Stimulated activated memory B cell treated with anti-CD40 and anti-IgM and Interleukin-4, amounts not matched to agents 10 μg/mL and 1 μg/mL and 100 μg/mL, for 72 hours (primary cell): ENCODE results near the gene GJD4.

Experiments
- ATAC-seq: fragments of 150-1000 bp; cut with Tn5 transposase; 2 replicates; pipeline ENCODE4 v1.10.0; 2021
- H3K27ac Mint-ChIP-seq: one replicate; pipeline ENCODE4 v1.8.0; 2022; ENCODE audit warnings: mild to moderate bottlenecking, mixed read lengths
- H3K27me3 Mint-ChIP-seq: one replicate; pipeline ENCODE4 v1.8.0; 2022; ENCODE audit warnings: mixed read lengths
- H3K36me3 Mint-ChIP-seq: one replicate; pipeline ENCODE4 v1.8.0; 2022; ENCODE audit warnings: mixed read lengths
- H3K4me1 Mint-ChIP-seq: one replicate; pipeline ENCODE4 v1.8.0; 2022; ENCODE audit warnings: mixed read lengths
- H3K4me3 Mint-ChIP-seq: one replicate; pipeline ENCODE4 v1.8.0; 2022; ENCODE audit warnings: mild to moderate bottlenecking, moderate library complexity, mixed read lengths
- H3K9me3 Mint-ChIP-seq: one replicate; pipeline ENCODE4 v1.8.0; 2022; ENCODE audit warnings: mixed read lengths

The GJD4 gene

DNA sequence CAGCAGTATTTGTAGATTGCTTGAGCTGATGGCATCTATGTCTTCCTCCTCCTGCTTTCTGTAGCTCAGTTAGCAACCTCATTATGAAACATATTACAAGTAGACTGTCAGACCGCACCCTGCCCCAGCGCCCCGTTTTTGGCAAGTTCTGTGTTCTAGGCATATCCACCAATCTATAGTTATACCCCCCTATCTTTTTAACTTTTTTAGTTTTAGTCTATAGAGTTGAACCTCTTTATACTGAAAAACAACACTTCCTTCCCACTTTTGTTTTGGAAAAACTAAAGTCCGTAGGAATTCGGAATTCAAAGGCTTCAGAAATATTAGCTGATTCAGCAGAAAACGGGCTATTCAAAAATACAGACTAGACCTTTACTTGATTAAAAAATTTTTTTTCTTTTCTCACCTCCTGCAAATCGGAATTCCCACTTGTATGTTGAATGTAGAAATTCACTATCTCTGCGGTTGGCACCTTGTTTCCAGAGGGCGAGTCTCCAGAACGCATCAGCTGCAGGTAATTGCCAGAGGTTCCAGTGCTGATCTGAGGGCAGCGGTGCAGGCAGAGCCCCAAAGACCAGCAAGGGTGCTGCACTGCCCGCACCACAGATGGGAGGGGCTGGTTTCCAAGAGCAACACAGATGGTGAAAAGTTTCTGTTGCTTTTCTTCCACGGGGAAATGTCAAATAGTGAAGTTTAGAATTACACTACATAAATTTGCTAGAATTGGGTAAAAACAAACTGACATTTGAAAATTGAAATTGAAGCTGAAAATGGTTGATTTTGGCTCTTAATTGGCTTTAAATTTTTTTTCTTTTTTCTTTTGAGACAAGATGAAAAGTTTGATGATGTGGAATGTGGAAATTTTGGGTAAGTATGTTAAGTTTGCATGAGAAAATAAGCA, 39.2 kb downstream of the GJD4 start:
- ATAC-seq: no peak
- no peaks in the 10 kb centered on the region for H3K9me3 Mint-ChIP-seq
- peaks cover 30% of the 10 kb centered on the region for H3K4me1 Mint-ChIP-seq
- H3K4me3 Mint-ChIP-seq: peak overlapping the region; percentile 93
- H3K27me3 Mint-ChIP-seq: peaks cover 25% of the 10 kb centered on the region
- H3K36me3 Mint-ChIP-seq: no peaks in the 10 kb centered on the region
- H3K27ac Mint-ChIP-seq: peak overlapping the region; percentile 40

DNA sequence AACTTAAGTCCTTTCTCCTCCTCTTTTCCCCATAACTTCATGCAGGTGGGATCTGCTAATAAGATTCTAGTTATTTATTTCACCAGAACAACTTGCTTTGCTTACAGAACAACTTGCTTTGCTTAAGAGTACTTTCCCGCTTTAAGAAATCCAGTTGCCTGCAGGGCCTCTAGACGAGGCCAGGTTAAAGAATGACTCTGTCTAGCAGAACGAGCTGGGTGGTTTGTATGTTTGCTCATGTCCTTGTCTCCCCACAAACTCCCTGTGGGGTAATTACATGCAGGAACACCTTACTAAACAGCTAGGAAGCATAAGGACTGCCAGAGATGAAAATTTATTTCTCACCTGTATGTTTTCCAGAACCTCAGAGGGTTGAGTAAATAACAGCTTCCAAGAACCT, 45.8 kb downstream of the GJD4 start:
- H3K4me3 Mint-ChIP-seq: no peak overlapping the region
- peaks cover 1% of the 10 kb centered on the region for H3K27me3 Mint-ChIP-seq
- no peaks in the 10 kb centered on the region for H3K36me3 Mint-ChIP-seq
- H3K9me3 Mint-ChIP-seq: peaks cover 3% of the 10 kb centered on the region
- H3K27ac Mint-ChIP-seq: no peak overlapping the region
- ATAC-seq: no peak
- H3K4me1 Mint-ChIP-seq: no peaks in the 10 kb centered on the region

DNA sequence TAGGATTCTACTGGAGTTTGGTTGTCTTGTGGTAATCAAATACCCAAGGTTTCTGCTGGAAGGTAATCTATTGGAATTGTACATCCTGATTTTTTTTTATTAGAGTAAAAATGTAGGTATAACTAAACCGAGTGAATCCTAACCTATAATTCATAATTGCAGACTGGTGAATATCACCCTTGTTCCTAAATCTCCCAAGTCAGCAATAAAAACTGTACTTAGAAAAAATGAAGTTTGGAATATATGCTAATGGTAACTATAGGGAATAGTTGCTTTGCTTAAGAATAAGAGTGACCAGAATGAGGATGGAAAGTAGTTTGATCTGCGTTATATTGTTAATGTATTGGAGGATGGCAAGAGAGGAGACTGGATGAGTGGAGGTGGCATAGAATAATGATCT, 47.7 kb downstream of the GJD4 start:
- peaks cover 11% of the 10 kb centered on the region for H3K27me3 Mint-ChIP-seq
- H3K4me3 Mint-ChIP-seq: no peak overlapping the region
- H3K27ac Mint-ChIP-seq: no peak overlapping the region
- no peaks in the 10 kb centered on the region for H3K36me3 Mint-ChIP-seq
- H3K9me3 Mint-ChIP-seq: peaks cover 3% of the 10 kb centered on the region
- H3K4me1 Mint-ChIP-seq: no peaks in the 10 kb centered on the region
- no peak for ATAC-seq

DNA sequence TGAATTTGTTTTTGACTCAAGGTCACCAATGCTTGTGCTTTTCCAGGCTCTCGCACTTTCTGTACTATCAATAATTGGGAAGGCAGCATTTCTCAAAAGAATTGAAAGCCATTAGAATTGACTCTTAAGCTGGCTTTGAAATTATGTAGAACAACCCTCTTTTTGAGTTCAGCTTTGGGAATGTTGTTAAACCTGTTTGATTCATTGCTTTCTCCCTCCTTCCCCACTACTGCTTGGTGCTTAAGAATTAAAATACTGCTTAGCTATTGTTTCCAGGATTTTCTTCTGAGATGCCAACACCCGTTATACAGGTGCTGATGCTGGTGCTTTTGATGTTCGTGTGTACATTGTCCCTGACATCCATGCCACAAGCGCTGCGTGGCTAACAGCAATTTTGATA, 52.5 kb downstream of the GJD4 start:
- H3K4me1 Mint-ChIP-seq: no peaks in the 10 kb centered on the region
- no peak overlapping the region for H3K4me3 Mint-ChIP-seq
- H3K27me3 Mint-ChIP-seq: peaks cover 43% of the 10 kb centered on the region
- no peaks in the 10 kb centered on the region for H3K36me3 Mint-ChIP-seq
- peaks cover 7% of the 10 kb centered on the region for H3K9me3 Mint-ChIP-seq
- ATAC-seq: no peak
- H3K27ac Mint-ChIP-seq: no peak overlapping the region
